Progenitor cell of endocrine pancreas (in vitro differentiated cells): ENCODE measurements around the gene EFCAB5. TPM values are rescaled to one million over a fixed set of nuclear protein-coding genes. Genes with fewer than 3 reads are reported as not detected.

Source experiments
- DNase-seq: peaks from one replicate; pipeline ENCODE4 v3.0.0; 2021; ENCODE audit warnings: low spot score; ENCODE audit not compliant: unreplicated experiment
- H3K27ac Mint-ChIP-seq: 2 replicates; pipeline ENCODE4 v1.8.0; 2021; ENCODE audit warnings: mild to moderate bottlenecking, moderate library complexity, mixed read lengths
- H3K27me3 Mint-ChIP-seq: 2 replicates; pipeline ENCODE4 v1.8.0; 2021; ENCODE audit warnings: mixed read lengths
- H3K36me3 Mint-ChIP-seq: 2 replicates; pipeline ENCODE4 v1.8.0; 2022; ENCODE audit warnings: mixed read lengths; ENCODE audit not compliant: insufficient read depth
- H3K4me1 Mint-ChIP-seq: 2 replicates; pipeline ENCODE4 v1.8.0; 2021; ENCODE audit warnings: low read depth, mixed read lengths
- H3K4me3 Mint-ChIP-seq: 2 replicates; pipeline ENCODE4 v1.8.0; 2021; ENCODE audit warnings: low read depth, mild to moderate bottlenecking, moderate library complexity, mixed read lengths
- H3K9me3 Mint-ChIP-seq: 2 replicates; pipeline ENCODE4 v1.8.0; 2021; ENCODE audit warnings: low read depth, mixed read lengths
- total RNA-seq: library from RNA; stranded (reverse); gene quantifications from 2 replicates; pipeline ENCODE4 v1.2.1, GENCODE V29; 2021
- TF ChIP-seq, protein P1 (sequence below): fragments of 200-600 bp; sonication (generic); IDR thresholded peaks from one replicate; pipeline ENCODE4 v1.5.0; 2021; ENCODE audit warnings: antibody characterized with exemption, mild to moderate bottlenecking; ENCODE audit not compliant: unreplicated experiment

EFCAB5 gene
- total RNA-seq, 1 donor from 2014 or later, result not detected

- DNase-seq, result no peak
- no peak overlapping the region for H3K27ac Mint-ChIP-seq
- no peak overlapping the region for H3K4me3 Mint-ChIP-seq
- H3K9me3 Mint-ChIP-seq, result peaks cover 13% of the 10 kb centered on the region
- TF ChIP-seq, protein P1, sequence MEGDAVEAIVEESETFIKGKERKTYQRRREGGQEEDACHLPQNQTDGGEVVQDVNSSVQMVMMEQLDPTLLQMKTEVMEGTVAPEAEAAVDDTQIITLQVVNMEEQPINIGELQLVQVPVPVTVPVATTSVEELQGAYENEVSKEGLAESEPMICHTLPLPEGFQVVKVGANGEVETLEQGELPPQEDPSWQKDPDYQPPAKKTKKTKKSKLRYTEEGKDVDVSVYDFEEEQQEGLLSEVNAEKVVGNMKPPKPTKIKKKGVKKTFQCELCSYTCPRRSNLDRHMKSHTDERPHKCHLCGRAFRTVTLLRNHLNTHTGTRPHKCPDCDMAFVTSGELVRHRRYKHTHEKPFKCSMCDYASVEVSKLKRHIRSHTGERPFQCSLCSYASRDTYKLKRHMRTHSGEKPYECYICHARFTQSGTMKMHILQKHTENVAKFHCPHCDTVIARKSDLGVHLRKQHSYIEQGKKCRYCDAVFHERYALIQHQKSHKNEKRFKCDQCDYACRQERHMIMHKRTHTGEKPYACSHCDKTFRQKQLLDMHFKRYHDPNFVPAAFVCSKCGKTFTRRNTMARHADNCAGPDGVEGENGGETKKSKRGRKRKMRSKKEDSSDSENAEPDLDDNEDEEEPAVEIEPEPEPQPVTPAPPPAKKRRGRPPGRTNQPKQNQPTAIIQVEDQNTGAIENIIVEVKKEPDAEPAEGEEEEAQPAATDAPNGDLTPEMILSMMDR, result no peak
- no peaks in the 10 kb centered on the region for H3K27me3 Mint-ChIP-seq
- no peaks in the 10 kb centered on the region for H3K36me3 Mint-ChIP-seq
- H3K4me1 Mint-ChIP-seq, result no peaks in the 10 kb centered on the region
Observed at GRCh38 chr17:30041551-30041950, 100.1 kb downstream of the EFCAB5 start.

GRCh38 chr17:30062372-30062771 lies 120.9 kb downstream of the EFCAB5 start:
- no peak overlapping the region for H3K27ac Mint-ChIP-seq
- TF ChIP-seq, protein P1, result no peak
- H3K9me3 Mint-ChIP-seq, result peaks cover 29% of the 10 kb centered on the region
- DNase-seq, result no peak
- no peaks in the 10 kb centered on the region for H3K4me1 Mint-ChIP-seq
- no peak overlapping the region for H3K4me3 Mint-ChIP-seq
- peaks cover 5% of the 10 kb centered on the region for H3K36me3 Mint-ChIP-seq
- H3K27me3 Mint-ChIP-seq, result peaks cover 12% of the 10 kb centered on the region

- TF ChIP-seq, protein P1, result no peak
- H3K4me3 Mint-ChIP-seq, result no peak overlapping the region
- no peaks in the 10 kb centered on the region for H3K4me1 Mint-ChIP-seq
- H3K9me3 Mint-ChIP-seq, result peaks cover 29% of the 10 kb centered on the region
- DNase-seq, result no peak
- H3K27ac Mint-ChIP-seq, result no peak overlapping the region
- H3K27me3 Mint-ChIP-seq, result peaks cover 9% of the 10 kb centered on the region
- peaks cover 5% of the 10 kb centered on the region for H3K36me3 Mint-ChIP-seq
Observed at GRCh38 chr17:30064738-30065137, 123.3 kb downstream of the EFCAB5 start.

GRCh38 chr17:30068465-30068864 lies 127.0 kb downstream of the EFCAB5 start:
- H3K27ac Mint-ChIP-seq, result no peak overlapping the region
- no peaks in the 10 kb centered on the region for H3K4me1 Mint-ChIP-seq
- TF ChIP-seq, protein P1, result no peak
- DNase-seq, result no peak
- H3K27me3 Mint-ChIP-seq, result peaks cover 4% of the 10 kb centered on the region
- no peak overlapping the region for H3K4me3 Mint-ChIP-seq
- peaks cover 29% of the 10 kb centered on the region for H3K9me3 Mint-ChIP-seq
- H3K36me3 Mint-ChIP-seq, result peaks cover 5% of the 10 kb centered on the region

GRCh38 chr17:30074254-30074653 lies 132.8 kb downstream of the EFCAB5 start:
- Mint-ChIP-seq H3K27ac (no peak overlapping the region), H3K9me3 (no peaks in the 10 kb centered on the region), H3K36me3 (no peaks in the 10 kb centered on the region), H3K4me3 (no peak overlapping the region), H3K4me1 (no peaks in the 10 kb centered on the region), H3K27me3 (peaks cover 37% of the 10 kb centered on the region)
- TF ChIP-seq, protein P1, result no peak
- no peak for DNase-seq
